Stimulated activated CD8-positive, alpha-beta memory T cell treated with anti-CD3 and anti-CD28 coated beads, Interleukin-4, amount 100 ng/mL, for 4 hours (primary cell): ENCODE measurements around the gene FAM156B.
"Not testable (repeated sequence)": the region's sequence is repeated elsewhere in the genome, so short reads cannot be mapped to it uniquely, and the experiment has no call there.

ENCODE experiments used
- DNase-seq, 2 donors: peaks; one replicate each; pipeline ENCODE4 v3.0.0-alpha.2; 2020; ENCODE audit warnings: low read depth in 2 of 2, low spot score in 1 of 2

FAM156B gene

DNA sequence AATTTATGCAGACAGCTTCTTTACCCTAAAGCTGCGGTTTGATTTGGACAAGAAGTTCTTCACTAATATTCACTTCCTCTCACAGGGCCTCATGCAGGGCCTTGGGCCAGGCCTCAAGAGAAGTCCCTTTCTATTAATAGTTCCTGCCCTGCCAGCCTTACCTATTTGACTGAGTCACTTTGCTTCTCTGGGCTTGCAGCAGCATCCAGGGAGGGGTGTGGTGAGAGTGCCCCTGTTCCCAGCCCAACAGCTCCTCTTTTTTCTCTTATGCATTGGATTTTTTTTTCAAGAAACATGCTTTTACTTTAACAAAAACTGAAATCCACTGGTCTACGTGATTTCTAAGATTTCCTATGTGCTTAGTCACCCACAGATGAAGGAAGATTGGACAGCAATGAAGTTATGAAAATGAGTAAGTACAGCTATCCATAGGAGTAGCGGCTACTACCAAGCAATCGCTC lies 26.7 kb downstream of the FAM156B start:
- no peak for DNase-seq

DNA sequence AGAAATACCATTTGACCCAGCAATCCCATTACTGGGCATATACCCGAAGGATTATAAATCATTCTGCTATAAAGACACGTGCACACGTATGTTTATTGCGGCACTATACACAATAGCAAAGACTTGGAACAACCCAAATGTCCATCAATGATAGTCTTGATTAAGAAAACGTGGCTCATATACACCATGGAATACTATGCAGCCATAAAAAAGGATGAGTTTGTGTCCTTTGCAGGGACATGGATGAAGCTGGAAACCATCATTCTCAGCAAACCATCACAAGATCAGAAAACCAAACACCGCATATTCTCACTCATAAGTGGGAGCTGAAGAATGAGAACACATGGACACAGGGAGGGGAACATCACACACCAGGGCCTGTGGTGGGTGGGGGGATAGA lies 33.1 kb downstream of the FAM156B start:
- not testable (repeated sequence) for DNase-seq

DNA sequence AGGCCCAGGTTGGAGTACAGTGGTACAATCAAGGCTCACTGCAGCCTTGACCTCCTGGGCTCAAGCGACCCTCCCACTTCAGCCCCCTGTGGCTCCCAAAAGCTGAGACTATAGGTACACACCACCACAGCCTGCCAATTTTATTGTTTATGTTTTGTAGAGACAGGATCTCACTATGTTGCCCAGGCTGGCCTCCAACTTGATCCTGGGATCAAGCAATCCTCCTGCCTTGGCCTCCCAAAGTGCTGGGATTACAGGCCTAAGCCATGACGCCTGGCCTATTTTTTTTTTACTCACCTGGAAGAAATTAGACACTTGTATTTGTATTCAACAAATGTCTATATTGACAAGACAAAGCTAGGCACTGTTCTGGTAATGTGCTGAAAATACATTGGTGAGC lies 36.1 kb downstream of the FAM156B start:
- no peak for DNase-seq

DNA sequence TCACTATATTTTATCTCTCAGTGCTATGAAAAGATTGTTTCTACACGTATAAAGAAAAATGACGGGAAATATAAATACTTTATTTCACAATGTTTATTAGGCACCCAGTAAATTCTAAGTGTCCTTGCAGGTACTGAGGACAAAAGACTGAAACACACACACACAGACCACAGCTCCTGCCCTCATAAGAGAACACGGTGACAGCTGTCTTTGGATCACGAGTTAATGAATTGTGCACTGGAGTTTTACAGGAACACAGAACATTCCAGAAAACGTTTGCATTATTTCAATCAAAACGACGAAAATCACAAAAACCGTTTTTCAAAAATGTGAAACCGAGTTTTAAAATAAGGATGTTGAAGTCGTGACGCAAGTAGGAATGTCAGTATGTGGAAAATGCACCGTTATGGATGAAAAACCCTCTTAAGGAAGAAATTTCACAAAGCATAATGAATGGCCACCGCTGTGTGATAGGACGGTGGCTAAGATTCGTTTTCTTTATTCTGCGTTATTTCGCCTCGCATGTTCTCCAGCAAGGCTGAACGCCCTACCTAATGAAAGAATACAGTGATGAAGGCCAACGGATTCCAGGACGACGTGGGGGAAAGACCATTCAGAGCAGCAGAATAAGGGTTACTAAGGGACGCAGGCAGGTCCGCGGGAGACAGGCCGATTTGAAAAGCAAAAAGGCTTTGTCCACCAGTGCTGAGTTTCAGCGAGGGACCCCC lies 37.0 kb downstream of the FAM156B start:
- no peak for DNase-seq

DNA sequence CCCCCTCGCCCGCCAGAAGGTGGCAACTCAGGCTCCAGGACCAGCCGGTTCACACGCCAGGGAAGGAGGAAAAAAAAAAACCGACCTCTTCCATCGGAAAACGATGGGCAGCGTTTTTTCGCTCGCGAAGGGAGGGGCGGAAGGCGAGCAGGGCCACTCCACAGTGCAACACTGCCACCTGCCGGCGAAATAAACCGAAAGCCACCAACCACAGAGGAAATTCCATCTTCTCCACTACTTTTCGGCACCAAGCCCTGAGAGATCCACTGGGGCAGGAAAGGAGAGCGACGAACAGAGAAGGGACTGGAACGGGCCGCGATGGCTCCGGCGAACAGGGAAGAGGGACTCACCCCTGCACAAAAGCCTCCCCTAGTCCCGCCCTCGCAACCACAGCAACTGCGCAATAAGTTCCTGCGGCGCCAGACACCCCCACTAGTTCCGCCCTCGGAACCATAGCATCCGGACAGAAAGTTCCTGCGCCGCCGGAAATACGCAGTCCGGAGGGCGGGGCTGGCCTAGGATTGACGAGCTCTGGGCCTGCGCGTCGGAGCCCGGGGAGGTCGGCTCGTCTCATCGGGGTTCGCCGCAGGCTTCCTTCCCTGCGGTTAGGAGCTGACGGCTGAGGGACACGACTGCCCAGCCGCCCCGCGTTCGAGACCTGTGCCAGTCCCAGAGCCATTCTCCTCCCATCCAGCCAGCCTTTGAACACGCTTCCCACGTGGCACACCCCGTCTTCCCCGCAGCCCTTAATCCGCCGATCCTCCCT lies 37.8 kb downstream of the FAM156B start:
- peak; percentile 80 to 95 for DNase-seq

DNA sequence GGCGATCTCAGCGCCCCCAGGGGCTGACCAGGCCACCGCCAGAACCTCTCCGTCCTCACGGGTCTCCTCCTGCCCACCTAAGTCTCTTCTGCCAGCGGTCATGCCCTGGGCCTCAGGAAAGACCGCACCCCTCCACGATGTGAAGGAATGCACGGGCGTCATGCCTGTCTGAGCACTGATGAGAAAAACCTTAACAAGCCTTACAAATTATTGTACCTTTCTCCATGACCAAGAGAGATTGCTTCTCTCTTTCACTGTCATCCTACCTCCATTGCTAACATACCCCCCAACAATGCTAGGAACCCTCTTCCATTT lies 38.3 kb downstream of the FAM156B start:
- not testable (repeated sequence) for DNase-seq

DNA sequence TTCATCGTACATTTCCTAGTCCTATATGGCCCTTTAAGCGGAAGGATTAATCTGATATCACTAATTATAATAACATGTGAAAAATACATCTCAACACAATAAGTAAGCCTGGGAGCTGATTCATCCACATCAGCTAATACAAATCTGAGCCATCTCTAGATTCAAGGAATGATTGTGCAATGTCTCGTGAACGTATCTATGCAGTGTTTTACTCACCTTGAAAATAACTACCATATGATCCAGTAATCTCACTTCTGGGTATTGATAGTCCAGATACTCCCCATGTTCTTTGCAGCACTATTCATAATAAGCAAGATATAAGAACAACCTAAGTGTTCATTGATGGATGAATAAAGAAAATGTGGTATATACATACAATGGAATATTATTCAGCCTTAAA lies 43.6 kb downstream of the FAM156B start:
- DNase-seq: not testable (repeated sequence)

DNA sequence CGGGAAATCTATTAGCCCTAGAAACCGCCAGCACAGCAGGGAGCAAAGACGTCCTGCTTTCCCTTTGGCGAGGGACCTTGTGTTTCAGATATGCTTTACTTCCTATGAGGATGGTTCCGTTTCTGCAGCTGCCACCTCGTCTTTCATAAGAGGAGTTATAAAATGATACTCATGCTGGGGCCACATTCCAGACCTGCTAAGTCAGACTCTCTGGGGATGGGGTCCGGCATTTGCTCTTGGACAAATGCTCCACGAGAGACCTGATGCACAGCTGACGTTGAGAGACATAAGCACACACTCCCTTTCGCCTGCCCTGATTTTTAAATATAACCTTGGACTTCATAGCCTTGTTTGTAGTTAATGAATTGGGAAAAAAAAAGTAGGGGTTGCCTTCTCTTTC lies 44.6 kb downstream of the FAM156B start:
- not testable (repeated sequence) for DNase-seq

DNA sequence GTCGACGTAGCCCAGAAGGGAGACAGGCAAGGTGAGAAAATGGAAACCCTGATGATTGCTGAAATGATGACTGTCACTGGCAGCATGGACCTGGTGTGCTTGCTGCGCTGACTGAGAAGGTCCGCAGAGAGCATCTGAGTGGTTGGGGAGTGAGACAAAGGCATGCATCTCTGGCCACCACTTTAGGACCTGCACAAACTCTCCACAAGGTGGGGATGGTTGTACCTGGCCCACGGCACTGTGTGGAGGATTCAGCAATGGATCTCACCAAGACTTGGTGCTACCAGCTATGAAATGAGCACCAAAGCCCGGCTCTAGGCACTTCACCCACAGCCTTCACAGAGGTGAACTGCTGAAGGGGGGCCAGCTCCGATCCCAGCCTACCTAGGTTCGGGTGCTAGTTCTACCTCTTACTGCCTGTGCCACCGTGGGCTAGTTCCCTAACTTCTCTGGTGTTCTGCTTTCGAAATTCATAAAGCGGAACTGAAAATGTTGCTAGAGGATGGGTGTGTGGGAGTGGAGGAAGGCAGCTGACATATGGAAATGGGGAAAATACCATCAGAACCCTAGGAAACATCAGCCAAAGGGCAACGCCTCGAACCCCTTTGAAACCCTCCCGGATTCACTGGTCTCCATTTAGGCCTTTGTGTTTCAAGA lies 48.8 kb downstream of the FAM156B start:
- DNase-seq: not testable (repeated sequence)

DNA sequence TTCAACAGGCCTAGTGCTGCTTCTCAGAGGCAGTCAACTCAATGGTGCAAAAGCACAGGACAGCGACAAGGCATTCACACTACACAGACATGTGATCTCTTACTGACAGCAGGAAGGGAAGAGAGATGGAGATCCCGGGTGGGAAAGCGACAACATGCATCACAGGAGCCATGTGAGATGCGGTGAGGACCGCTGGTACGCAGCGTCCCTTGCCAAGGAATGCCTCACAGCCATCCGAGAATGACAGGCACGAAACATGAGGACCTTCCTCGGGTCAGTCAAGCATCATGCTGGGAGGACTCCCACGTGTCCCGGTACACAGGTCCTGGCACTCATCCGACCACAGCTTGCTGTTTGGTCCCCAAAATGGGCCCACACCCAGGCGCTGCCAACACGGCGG lies 50.4 kb downstream of the FAM156B start:
- not testable (repeated sequence) for DNase-seq

DNA sequence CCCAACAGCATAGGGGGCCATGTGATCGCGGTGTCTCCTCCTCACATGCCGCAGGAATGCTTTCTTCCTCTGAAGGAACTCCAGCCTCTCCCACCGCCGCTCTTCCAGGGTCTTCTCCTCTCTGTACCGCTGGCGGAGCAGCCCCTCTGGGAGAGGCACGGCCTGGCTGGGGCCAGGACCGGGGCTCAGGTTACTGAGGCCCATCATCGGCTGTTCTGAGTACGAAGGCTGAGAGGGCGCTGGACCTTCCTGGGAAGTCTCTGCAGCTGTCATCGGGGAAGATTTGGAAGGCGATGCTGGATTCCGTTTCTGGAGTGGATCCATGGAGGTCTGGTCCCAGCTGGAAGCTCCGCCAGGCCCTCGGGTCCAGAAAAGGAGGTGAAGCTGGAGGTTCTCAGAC lies 51.1 kb downstream of the FAM156B start:
- not testable (repeated sequence) for DNase-seq

DNA sequence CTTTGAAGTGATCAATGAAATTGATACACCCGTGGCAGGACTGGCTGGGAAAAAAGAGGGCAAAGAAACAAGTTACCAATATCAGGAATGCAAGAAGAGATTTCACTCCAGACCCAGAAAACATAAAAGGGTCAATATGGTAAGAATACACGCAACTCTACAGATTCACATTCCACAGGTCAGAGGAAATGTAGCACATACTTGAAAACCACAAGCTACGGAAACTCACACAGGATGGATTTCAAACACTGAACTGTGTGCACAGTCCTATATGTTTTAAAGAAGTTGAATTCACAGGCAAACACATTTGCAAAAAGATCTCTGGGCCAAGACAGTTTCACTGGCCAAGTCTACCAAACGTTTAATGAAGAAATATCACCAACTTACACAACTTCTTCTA lies 52.2 kb downstream of the FAM156B start:
- DNase-seq: not testable (repeated sequence)

DNA sequence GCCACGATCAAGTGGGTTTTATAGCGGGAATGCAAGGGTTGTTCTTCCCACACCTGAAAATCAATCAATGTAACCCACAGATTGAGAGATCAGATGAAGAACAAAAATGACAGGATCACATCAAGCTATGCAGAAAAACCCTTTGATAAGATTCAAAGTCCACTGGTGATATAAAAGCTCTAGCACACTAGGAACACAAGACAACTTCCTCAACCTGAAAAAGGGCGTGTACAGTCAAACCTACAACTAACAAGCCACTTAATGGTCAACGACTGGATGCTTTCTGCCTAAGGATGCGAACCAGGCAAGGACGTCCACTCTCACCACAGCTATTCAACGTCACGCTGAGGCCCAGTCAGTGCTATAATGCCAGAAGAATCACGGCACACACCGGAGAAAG lies 52.8 kb downstream of the FAM156B start:
- DNase-seq: not testable (repeated sequence)
